Psoas muscle (tissue), 8 donors: ENCODE results near the gene HCCS. TPM values are rescaled to one million over a fixed set of nuclear protein-coding genes. Genes with fewer than 3 reads are reported as not detected.

ENCODE experiments used
- ATAC-seq, 4 donors: fragments of 200-7000 bp; cut with Tn5 transposase; one replicate each; pipeline ENCODE4 v1.9.1; 2020; ENCODE audit warnings: moderate library complexity in 3 of 4, mild to moderate bottlenecking in 2 of 4
- DNase-seq, 2 donors: peaks; one replicate each; pipeline ENCODE4 v3.0.0-alpha.2; 2020
- H3K27ac ChIP-seq: fragments of 200-600 bp; one replicate; pipeline ENCODE4 v1.8.0; 2022
- H3K27me3 ChIP-seq, 3 donors: fragments of 200-600 bp in 1 of 3; one replicate each; pipeline versions ENCODE4 v1.6.1 to v1.8.0; 2013 to 2022; ENCODE audit warnings: low read length in 2 of 3, mild to moderate bottlenecking in 2 of 3, moderate library complexity in 1 of 3; ENCODE audit not compliant: insufficient read depth in 3 of 3
- H3K36me3 ChIP-seq, 2 donors: fragments of 200-600 bp in 1 of 2; one replicate each; pipeline versions ENCODE4 v1.6.1 to v1.8.0; 2013 to 2022; ENCODE audit warnings: low read depth in 1 of 2, mild to moderate bottlenecking in 1 of 2, moderate library complexity in 1 of 2; ENCODE audit not compliant: insufficient read depth in 1 of 2
- H3K4me1 ChIP-seq: fragments of 200-600 bp; one replicate; pipeline ENCODE4 v1.8.0; 2022
- H3K4me3 ChIP-seq: fragments of 200-600 bp; one replicate; pipeline ENCODE4 v1.8.0; 2022; ENCODE audit warnings: mild to moderate bottlenecking
- H3K9me3 ChIP-seq: fragments of 200-600 bp; one replicate; pipeline ENCODE4 v1.8.0; 2022
- WGBS, 3 donors: extraction: QIAGEN DNeasy Blood & Tissue Kit; methylation state at CpG; one replicate each; pipeline versions ENCODE4 v1.1.6 to v1.1.7; 2013; 5-methylcytosine and 5-hydroxymethylcytosine counted together
- intact Hi-C, 2 donors: fragments of 100-400 bp; cut with DNase I; formaldehyde crosslinking; loops; one replicate each; pipeline versions ENCODE4 v1.11.0 to v1.14.2; 2022
- polyA plus RNA-seq, 3 donors: library from polyadenylated mRNA; stranded (reverse); fragments of 200-250 nt; gene quantifications; one replicate each; pipeline ENCODE4 v1.2.3, GENCODE V29; 2013
- total RNA-seq, 4 donors: library from RNA; stranded (reverse); fragmentation: NEBNext Ultra II Directional in 2 of 4; extraction: Animal tissue kit (Norgen Biotek cat#: 25700) in 2 of 4; gene quantifications; one replicate each; pipeline versions ENCODE4 v1.2.1 to v1.2.4, GENCODE V29; 2021 to 2023
- TF ChIP-seq, protein P1 (sequence below): fragments of 200-600 bp; IDR thresholded peaks from one replicate; pipeline ENCODE4 v1.8.0; 2022; ENCODE audit warnings: antibody characterized with exemption
- donor health status: healthy with polysubstance abuse.
- donor health status: DM: no; HTN: no; CAD: no; lungs with moderate emphysema.
- donor health status: Bipolar disorder and iron deficiency.
- donor health status: healthy.
- donor health status: DM: yes; HTN: yes; CAD: no.
- donor health status: DM: no; HTN: no; CAD: no.
- donor health status: DM: no; HTN: no; CAD: no.
- donor health status: DM: yes; HTN: yes; CAD: no.

HCCS gene
- total and polyA plus RNA-seq, 7 donors = 32.6 to 91.6 (median 53.8) TPM

DNA sequence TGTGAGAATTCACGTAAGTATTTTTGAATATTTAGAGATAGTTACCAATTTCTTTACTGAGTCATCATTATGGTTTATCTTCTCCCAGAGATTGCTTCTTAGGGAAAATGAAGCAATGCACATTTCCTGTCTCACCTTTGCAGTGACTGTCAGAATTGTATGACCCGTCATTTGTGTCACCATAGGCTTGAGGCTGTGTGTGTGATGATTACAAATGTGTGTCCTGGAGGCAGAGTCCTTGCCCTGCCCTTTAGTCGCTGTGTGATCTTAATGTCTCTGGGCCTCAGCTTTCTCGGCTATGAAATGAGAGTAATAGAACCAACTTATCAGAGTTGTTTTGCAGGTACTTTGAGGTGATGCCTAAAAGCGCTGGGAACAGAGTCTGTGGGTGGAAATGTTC is 13.9 kb downstream of the HCCS start:
- Histone ChIP-seq H3K4me3 (no peak overlapping the region), H3K36me3 (peaks cover 4 to 20% of the 10 kb centered on the region in 2 donors), H3K9me3 (no peaks in the 10 kb centered on the region), H3K27ac (no peak overlapping the region), H3K4me1 (no peaks in the 10 kb centered on the region), H3K27me3 (no peaks in the 10 kb centered on the region)
- DNase-seq (no peak), ATAC-seq (no peak)
- TF ChIP-seq, protein P1, sequence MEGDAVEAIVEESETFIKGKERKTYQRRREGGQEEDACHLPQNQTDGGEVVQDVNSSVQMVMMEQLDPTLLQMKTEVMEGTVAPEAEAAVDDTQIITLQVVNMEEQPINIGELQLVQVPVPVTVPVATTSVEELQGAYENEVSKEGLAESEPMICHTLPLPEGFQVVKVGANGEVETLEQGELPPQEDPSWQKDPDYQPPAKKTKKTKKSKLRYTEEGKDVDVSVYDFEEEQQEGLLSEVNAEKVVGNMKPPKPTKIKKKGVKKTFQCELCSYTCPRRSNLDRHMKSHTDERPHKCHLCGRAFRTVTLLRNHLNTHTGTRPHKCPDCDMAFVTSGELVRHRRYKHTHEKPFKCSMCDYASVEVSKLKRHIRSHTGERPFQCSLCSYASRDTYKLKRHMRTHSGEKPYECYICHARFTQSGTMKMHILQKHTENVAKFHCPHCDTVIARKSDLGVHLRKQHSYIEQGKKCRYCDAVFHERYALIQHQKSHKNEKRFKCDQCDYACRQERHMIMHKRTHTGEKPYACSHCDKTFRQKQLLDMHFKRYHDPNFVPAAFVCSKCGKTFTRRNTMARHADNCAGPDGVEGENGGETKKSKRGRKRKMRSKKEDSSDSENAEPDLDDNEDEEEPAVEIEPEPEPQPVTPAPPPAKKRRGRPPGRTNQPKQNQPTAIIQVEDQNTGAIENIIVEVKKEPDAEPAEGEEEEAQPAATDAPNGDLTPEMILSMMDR = no peak
- intact Hi-C loops = no loop called here
- WGBS, 3 donors = 74 to 95% (median 91%) methylated on average over 5 of the region's 5 CpGs

DNA sequence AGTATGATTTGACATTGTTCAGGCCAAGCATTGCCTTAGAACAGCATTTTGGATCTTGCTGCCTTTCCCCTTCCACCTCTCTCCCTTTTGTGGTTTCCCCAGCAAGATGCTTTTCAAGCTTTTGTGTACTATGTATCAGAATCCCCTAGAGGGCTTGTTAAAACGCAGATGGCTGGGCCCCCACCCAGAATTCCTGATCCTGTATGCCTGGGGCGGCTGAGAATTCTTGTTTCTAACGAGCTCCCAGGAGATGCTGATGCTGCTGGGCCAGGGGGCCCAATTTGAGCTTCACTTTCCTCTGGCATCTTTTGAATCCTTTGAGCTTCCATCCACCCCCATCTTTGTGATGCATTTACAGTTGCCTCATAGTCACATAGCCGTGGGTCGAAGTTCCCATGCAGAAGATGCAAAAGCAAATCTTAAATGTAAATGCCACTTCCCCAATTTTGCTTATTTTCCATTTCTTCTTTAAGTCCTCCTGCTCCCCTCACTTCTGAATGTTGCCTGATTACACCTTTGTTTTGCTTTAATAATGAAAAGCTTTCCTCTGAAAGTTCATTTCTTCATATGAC is 18.5 kb downstream of the HCCS start:
- DNase-seq = no peak
- Histone ChIP-seq H3K4me1 (no peaks in the 10 kb centered on the region), H3K36me3 (no peaks in the 10 kb centered on the region), H3K27ac (no peak overlapping the region), H3K4me3 (no peak overlapping the region), H3K27me3 (no peaks in the 10 kb centered on the region), H3K9me3 (no peaks in the 10 kb centered on the region)
- 48 to 71% (median 59%) methylated on average over 5 of the region's 5 CpGs for WGBS, 3 donors
- ATAC-seq = no peak
- TF ChIP-seq, protein P1 = no peak
- intact Hi-C loops = no loop called here

DNA sequence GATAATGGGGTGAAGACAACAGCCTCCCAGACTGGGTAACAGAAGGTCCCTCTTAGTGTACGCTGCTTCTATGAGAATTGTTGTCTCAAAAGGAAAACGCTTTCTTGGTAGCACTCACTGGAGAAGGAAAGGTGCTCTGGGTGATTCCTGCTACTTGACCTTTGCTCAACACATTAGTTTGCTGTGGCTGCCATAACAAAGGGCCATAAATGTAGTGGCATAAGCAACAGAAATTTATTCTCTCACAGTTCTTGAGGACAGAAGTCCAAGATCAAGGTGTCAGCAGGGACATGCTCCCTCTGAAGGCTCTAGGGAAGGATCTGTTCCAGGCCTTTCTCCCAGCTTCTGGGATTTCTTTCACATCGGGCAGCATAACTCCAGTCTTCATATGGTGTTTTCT is 19.0 kb downstream of the HCCS start:
- TF ChIP-seq, protein P1 = no peak
- H3K4me1 ChIP-seq = no peaks in the 10 kb centered on the region
- H3K9me3 ChIP-seq = no peaks in the 10 kb centered on the region
- WGBS, 3 donors = 78 to 97% (median 83%) methylated on average over 3 of the region's 3 CpGs
- intact Hi-C loops = no loop called here
- no peak for DNase-seq
- H3K27ac ChIP-seq = no peak overlapping the region
- no peaks in the 10 kb centered on the region for H3K36me3 ChIP-seq
- no peaks in the 10 kb centered on the region for H3K27me3 ChIP-seq
- ATAC-seq = no peak
- no peak overlapping the region for H3K4me3 ChIP-seq

DNA sequence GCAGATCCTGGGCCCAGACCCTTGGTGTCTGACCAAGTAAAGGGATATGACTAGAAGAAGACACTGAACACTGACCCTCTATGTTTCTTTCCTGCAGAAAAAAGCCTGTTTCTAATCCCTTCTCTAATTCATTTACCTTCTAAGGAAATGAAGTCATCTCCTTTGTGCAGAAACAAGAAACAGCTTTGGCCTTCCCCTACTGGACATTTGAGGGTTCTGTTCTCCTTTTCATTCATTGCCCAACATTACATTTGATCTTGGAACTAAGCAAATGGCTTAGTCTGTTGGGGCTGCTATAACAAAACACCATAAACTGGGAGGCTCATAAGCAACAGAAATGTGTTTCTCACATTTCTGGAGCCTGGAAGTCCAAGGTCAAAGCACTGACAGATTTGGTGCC is 20.0 kb downstream of the HCCS start:
- Histone ChIP-seq H3K27ac (no peak overlapping the region), H3K4me3 (no peak overlapping the region), H3K9me3 (no peaks in the 10 kb centered on the region), H3K27me3 (no peaks in the 10 kb centered on the region), H3K36me3 (no peaks in the 10 kb centered on the region), H3K4me1 (no peaks in the 10 kb centered on the region)
- intact Hi-C loops = no loop called here
- TF ChIP-seq, protein P1 = no peak
- DNase-seq (no peak), ATAC-seq (no peak)

- Histone ChIP-seq H3K27me3 (no peaks in the 10 kb centered on the region), H3K27ac (no peak overlapping the region), H3K4me3 (no peak overlapping the region), H3K9me3 (no peaks in the 10 kb centered on the region), H3K4me1 (no peaks in the 10 kb centered on the region), H3K36me3 (no peaks in the 10 kb centered on the region)
- TF ChIP-seq, protein P1 = no peak
- ATAC-seq = no peak
- DNase-seq = no peak
- WGBS, 3 donors = 33 to 62% (median 57%) methylated on average over 2 of the region's 2 CpGs
- intact Hi-C loops = loop anchor here in 1 of 2 donors (5.0 kb wide), 1 partner anchor 948 kb away; no protein-coding TSS in a partner anchor
These were observed 24.5 kb downstream of the HCCS start for GRCh38 chrX:11135564-11136185.
